Body of pancreas (tissue), 4 donors: ENCODE results near the gene RNF111.

Source experiments
- POLR2A ChIP-seq, 3 donors: fragments of 450-650 bp; IDR thresholded peaks; one replicate each; pipeline ENCODE4 v1.6.1; 2016; ENCODE audit warnings: antibody characterized with exemption in 3 of 3, mild to moderate bottlenecking in 2 of 3
- TF ChIP-seq, protein P1 (sequence below), 7 experiments: fragments of 450-650 bp in 4 of 7; fragments of 200-600 bp in 3 of 7; sonication (generic) in 3 of 7; IDR thresholded peaks; one replicate each; pipeline ENCODE4 v1.5.1; 2016 to 2019; ENCODE audit warnings: antibody characterized with exemption in 7 of 7

- TF ChIP-seq, protein P1, sequence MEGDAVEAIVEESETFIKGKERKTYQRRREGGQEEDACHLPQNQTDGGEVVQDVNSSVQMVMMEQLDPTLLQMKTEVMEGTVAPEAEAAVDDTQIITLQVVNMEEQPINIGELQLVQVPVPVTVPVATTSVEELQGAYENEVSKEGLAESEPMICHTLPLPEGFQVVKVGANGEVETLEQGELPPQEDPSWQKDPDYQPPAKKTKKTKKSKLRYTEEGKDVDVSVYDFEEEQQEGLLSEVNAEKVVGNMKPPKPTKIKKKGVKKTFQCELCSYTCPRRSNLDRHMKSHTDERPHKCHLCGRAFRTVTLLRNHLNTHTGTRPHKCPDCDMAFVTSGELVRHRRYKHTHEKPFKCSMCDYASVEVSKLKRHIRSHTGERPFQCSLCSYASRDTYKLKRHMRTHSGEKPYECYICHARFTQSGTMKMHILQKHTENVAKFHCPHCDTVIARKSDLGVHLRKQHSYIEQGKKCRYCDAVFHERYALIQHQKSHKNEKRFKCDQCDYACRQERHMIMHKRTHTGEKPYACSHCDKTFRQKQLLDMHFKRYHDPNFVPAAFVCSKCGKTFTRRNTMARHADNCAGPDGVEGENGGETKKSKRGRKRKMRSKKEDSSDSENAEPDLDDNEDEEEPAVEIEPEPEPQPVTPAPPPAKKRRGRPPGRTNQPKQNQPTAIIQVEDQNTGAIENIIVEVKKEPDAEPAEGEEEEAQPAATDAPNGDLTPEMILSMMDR (IDR thresholded peaks at IDR 0.05): no peak
- TF ChIP-seq POLR2A (IDR thresholded peaks at IDR 0.05): no peak
Measured at GRCh38 chr15:59035201-59035600, 47.7 kb downstream of the RNF111 start.
